Right renal cortex interstitium (tissue), 3 donors: ENCODE results near the gene FBLN2. TPM values are rescaled to one million over a fixed set of nuclear protein-coding genes. Genes with fewer than 3 reads are reported as not detected.
"Not testable (repeated sequence)": the region's sequence is repeated elsewhere in the genome, so short reads cannot be mapped to it uniquely, and the experiment has no call there.

Source experiments
- DNase-seq, 3 donors: peaks; one replicate each; pipeline ENCODE4 v3.0.0-alpha.2; 2013; ENCODE audit warnings: low read depth in 3 of 3, low spot score in 2 of 3
- polyA plus RNA-seq, 3 donors: library from polyadenylated mRNA; unstranded; fragments of 120-200 nt; gene quantifications; one replicate each; pipeline ENCODE4 v1.2.1, GENCODE V29; 2013; ENCODE audit not compliant: insufficient read length in 3 of 3

Gene FBLN2
- polyA plus RNA-seq, 3 donors: 21.2 to 24.2 (median 22.9) TPM

- DNase-seq: no peak
Measured at GRCh38 chr3:13544951-13545651, 3.8 kb upstream of the FBLN2 start.

GRCh38 chr3:13545952-13546454 is 2.9 kb upstream of the FBLN2 start:
- DNase-seq: no peak

GRCh38 chr3:13546667-13547171 is 2.2 kb upstream of the FBLN2 start:
- no peak for DNase-seq

GRCh38 chr3:13547591-13548371 is 1.1 kb upstream of the FBLN2 start:
- DNase-seq: no peak

GRCh38 chr3:13549623-13550422 is 898 bp downstream of the FBLN2 start:
- no peak for DNase-seq

- no peak for DNase-seq
Measured at GRCh38 chr3:13550423-13550690, 1.4 kb downstream of the FBLN2 start.

- no peak for DNase-seq
Measured at GRCh38 chr3:13550791-13551360, 2.0 kb downstream of the FBLN2 start.

GRCh38 chr3:13552857-13553652 is 4.1 kb downstream of the FBLN2 start:
- no peak for DNase-seq

GRCh38 chr3:13553686-13554085 is 4.8 kb downstream of the FBLN2 start:
- DNase-seq: no peak

GRCh38 chr3:13555753-13556152 is 6.8 kb downstream of the FBLN2 start:
- no peak for DNase-seq

- no peak for DNase-seq
Measured at GRCh38 chr3:13556207-13556606, 7.3 kb downstream of the FBLN2 start.

- DNase-seq: no peak
Measured at GRCh38 chr3:13556917-13557316, 8.0 kb downstream of the FBLN2 start.

GRCh38 chr3:13557417-13557816 is 8.5 kb downstream of the FBLN2 start:
- no peak for DNase-seq

GRCh38 chr3:13557926-13558325 is 9.0 kb downstream of the FBLN2 start:
- no peak for DNase-seq

- DNase-seq: no peak
Measured at GRCh38 chr3:13558651-13559050, 9.7 kb downstream of the FBLN2 start.

- no peak for DNase-seq
Measured at GRCh38 chr3:13559764-13560525, 11.0 kb downstream of the FBLN2 start.

GRCh38 chr3:13561376-13561775 is 12.5 kb downstream of the FBLN2 start:
- DNase-seq: no peak

- no peak for DNase-seq
Measured at GRCh38 chr3:13561967-13562366, 13.0 kb downstream of the FBLN2 start.

- not testable (repeated sequence) for DNase-seq
Measured at GRCh38 chr3:13562421-13562820, 13.5 kb downstream of the FBLN2 start.
